ENCODE data around the gene BEND2.

BEND2 gene

GRCh38 chrX:18206657-18207056, 14.0 kb downstream of the BEND2 start:
- DNase-seq (ENCODE audit: low read depth): no peak
- TF ChIP-seq, protein P1, sequence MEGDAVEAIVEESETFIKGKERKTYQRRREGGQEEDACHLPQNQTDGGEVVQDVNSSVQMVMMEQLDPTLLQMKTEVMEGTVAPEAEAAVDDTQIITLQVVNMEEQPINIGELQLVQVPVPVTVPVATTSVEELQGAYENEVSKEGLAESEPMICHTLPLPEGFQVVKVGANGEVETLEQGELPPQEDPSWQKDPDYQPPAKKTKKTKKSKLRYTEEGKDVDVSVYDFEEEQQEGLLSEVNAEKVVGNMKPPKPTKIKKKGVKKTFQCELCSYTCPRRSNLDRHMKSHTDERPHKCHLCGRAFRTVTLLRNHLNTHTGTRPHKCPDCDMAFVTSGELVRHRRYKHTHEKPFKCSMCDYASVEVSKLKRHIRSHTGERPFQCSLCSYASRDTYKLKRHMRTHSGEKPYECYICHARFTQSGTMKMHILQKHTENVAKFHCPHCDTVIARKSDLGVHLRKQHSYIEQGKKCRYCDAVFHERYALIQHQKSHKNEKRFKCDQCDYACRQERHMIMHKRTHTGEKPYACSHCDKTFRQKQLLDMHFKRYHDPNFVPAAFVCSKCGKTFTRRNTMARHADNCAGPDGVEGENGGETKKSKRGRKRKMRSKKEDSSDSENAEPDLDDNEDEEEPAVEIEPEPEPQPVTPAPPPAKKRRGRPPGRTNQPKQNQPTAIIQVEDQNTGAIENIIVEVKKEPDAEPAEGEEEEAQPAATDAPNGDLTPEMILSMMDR (IDR thresholded peaks at IDR 0.05; ENCODE audit: insufficient read depth, low read depth, low read length, missing control alignments): no peak
- no peak overlapping the region for H3K4me3 ChIP-seq (ENCODE audit: low read length)

GRCh38 chrX:18203631-18204030, 17.1 kb downstream of the BEND2 start:
- DNase-seq (ENCODE audit: low read depth): peak; percentile 20
- H3K4me3 ChIP-seq (ENCODE audit: low read length): no peak overlapping the region
- TF ChIP-seq, protein P1 (IDR thresholded peaks at IDR 0.05; ENCODE audit: insufficient read depth, low read depth, low read length, missing control alignments): no peak

GRCh38 chrX:18194688-18195087, 26.0 kb downstream of the BEND2 start:
- TF ChIP-seq, protein P1 (IDR thresholded peaks at IDR 0.05; ENCODE audit: insufficient read depth, low read depth, low read length, missing control alignments): no peak
- H3K4me3 ChIP-seq (ENCODE audit: low read length): no peak overlapping the region
- no peak for DNase-seq (ENCODE audit: low read depth)

- H3K4me3 ChIP-seq (ENCODE audit: low read length): no peak overlapping the region
- TF ChIP-seq, protein P1 (IDR thresholded peaks at IDR 0.05; ENCODE audit: insufficient read depth, low read depth, low read length, missing control alignments): no peak
- DNase-seq (ENCODE audit: low read depth): no peak
These were observed 41.2 kb downstream of the BEND2 start for GRCh38 chrX:18179446-18179845.

GRCh38 chrX:18174971-18175370, 45.7 kb downstream of the BEND2 start:
- no peak for DNase-seq (ENCODE audit: low read depth)
- H3K4me3 ChIP-seq (ENCODE audit: low read length): no peak overlapping the region
- TF ChIP-seq, protein P1 (IDR thresholded peaks at IDR 0.05; ENCODE audit: insufficient read depth, low read depth, low read length, missing control alignments): no peak

- TF ChIP-seq, protein P1 (IDR thresholded peaks at IDR 0.05; ENCODE audit: insufficient read depth, low read depth, low read length, missing control alignments): no peak
- H3K4me3 ChIP-seq (ENCODE audit: low read length): no peak overlapping the region
- DNase-seq (ENCODE audit: low read depth): no peak
These were observed 46.5 kb downstream of the BEND2 start for GRCh38 chrX:18174209-18174608.

DNA sequence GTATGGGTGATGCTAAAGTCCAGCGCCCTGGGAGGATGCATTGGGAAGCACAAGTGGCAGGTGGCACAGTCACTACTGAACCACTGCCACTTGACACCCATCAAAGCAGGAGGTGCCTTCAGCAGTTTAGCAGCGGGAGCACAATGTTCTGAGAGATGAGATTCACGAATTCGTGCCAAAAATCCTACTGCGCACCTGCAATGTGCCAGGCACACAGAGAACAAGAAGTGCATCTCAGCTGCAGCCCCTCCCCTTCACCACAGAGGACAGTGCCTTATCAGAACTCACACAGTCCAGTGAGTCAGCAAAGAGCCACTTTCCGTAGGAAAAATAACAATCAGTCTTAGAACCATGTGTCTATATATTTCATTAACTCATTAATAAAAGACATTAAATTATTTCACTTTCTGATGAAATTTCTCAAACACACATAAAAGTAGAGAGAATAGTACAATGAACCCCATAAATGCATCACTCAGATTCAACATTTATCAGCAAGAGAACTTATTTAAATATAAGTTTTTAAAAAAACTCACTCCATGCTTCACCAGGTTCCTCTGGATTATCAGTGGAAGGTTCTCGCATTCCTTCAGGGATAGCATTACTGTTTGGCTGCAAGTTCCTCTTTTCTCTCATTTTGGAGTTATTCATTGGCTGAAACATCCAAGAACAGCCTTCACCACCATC, 47.0 kb downstream of the BEND2 start:
- H3K4me3 ChIP-seq (ENCODE audit: low read length): no peak overlapping the region
- TF ChIP-seq, protein P1 (IDR thresholded peaks at IDR 0.05; ENCODE audit: insufficient read depth, low read depth, low read length, missing control alignments): no peak
- no peak for DNase-seq (ENCODE audit: low read depth)

Data from epithelial cell of esophagus (primary cell).